COLO829 (cell line): ENCODE data around the gene DDX1.
"Not testable (repeated sequence)": the region's sequence is repeated elsewhere in the genome, so short reads cannot be mapped to it uniquely, and the experiment has no call there.

Experiments
- DNase-seq: peaks from one replicate; pipeline ENCODE4 v3.0.0; 2012; ENCODE audit warnings: low spot score

The DDX1 gene

GRCh38 chr2:15677141-15677843 lies 85.6 kb downstream of the DDX1 start:
- DNase-seq: peak; percentile 37

DNA sequence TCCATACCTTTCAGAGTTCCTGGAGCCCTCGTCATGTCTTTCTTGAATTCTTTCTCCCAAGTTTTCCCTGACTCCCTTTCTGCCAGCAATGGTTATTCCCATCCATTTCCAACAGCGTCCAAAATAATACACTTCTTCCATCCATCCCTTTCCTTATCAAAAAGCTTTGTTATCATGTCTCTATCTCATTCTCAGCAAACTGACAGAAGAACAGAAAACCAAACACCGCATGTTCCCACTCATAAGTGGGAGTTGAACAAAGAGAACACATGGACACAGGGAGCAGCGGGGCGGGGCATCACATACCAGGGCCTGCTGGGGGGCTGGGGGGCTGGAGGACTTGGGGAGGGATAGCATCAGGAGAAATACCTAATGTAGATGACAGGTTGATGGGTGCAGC lies 86.7 kb downstream of the DDX1 start:
- no peak for DNase-seq

DNA sequence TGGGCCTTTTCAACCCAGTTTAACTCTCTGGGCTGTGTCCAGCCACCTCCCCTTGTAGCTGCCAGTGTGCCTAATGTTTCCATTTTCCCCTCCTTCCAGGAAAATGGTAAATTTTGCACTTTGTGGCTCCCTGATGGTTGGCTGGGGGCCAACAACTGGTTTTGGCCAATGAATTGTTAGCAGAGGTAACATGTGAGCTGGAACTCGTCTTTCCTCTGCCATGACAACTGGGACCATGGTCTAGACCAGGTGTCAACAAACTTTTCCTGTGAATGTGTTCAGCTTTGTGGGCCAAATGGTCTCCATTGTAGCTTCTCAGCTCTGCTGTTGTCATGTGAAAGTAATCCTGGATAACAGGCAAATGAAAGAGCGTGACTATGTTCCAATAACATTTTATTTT lies 87.2 kb downstream of the DDX1 start:
- DNase-seq: no peak

DNA sequence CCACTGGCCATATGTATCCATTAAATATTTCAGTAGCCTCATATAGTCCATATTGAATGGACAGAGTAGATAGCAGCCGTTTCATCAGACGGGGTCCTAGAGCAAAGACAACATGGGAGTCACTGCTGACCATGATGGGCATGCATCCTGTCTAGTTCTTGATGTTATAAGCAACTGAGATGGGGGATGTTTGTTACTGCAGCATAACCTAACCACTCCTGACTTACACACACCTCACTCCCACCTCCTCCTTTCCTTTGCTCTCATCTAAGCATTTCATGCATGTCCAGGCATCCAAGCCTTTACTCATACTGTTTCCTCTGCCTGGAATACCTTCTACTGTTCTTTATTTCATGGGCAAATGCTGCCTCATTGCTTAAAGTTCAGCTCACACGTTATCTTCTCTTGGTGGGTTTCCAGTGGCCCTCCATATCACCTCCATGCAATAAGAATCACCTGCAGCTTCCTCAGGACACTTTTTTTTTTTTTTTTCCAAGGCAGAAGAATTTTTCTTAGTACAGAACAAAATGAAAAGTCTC lies 87.8 kb downstream of the DDX1 start:
- no peak for DNase-seq

DNA sequence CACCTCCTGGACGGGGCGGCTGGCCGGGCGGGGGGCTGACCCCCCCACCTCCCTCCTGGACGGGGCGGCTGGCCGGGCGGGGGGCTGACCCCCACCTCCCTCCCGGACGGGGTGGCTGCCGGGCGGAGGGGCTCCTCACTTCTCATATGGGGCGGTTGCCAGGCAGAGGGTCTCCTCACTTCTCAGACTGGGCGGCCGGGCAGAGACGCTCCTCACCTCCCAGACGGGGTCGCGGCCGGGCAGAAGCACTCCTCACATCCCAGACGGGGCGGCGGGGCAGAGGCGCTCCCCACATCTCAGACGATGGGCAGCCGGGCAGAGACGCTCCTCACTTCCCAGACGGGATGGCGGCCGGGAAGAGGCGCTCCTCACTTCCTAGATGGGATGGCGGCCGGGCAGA lies 88.5 kb downstream of the DDX1 start:
- DNase-seq: not testable (repeated sequence)
